Right cardiac atrium (tissue), 5 donors: ENCODE measurements around the gene TCF7. TPM values are rescaled to one million over a fixed set of nuclear protein-coding genes. Genes with fewer than 3 reads are reported as not detected.

Source experiments
- polyA plus RNA-seq: library from polyadenylated mRNA; stranded (reverse); fragments of 200-250 nt; gene quantifications from one replicate; pipeline ENCODE4 v1.2.3, GENCODE V29; 2013
- total RNA-seq, 4 donors: library from RNA; stranded (reverse); fragmentation: NEBNext Ultra II Directional; extraction: Animal tissue kit (Norgen Biotek cat#: 25700); gene quantifications; one replicate each; pipeline ENCODE4 v1.2.1, GENCODE V29; 2021
- donor health status: healthy with polysubstance abuse.
- donor health status: DM: no; HTN: yes; CAD: no.
- donor health status: DM: no; HTN: no; CAD: no.
- donor health status: DM: no; HTN: yes; CAD: no; lungs with severe emphysema.
- donor health status: DM: yes; HTN: yes; CAD: no.

TCF7 gene
- total and polyA plus RNA-seq, 5 donors = 1.3 to 4.4 (median 3.7) TPM

Other genes with a start within 250 kb of the TCF7 start
- 10 to 100 TPM; 25.8 to 32.0 (median 28.7) TPM for gene C5orf15, start 146.1 kb upstream of the TCF7 start, total RNA-seq
- 29.6 TPM for gene C5orf15, start 146.1 kb upstream of the TCF7 start, polyA plus RNA-seq
- 100 to 1,000 TPM; 325 to 357 (median 335) TPM for gene VDAC1, start 109.7 kb upstream of the TCF7 start, total RNA-seq
- gene VDAC1, start 109.7 kb upstream of the TCF7 start, polyA plus RNA-seq = 393 TPM
- gene SKP1, start 62.3 kb downstream of the TCF7 start, total RNA-seq = 100 to 1,000 TPM; 459 to 523 (median 498) TPM
- 698 TPM for gene SKP1, start 62.3 kb downstream of the TCF7 start, polyA plus RNA-seq
- 100 to 1,000 TPM; 132 to 178 (median 141) TPM for gene PPP2CA, start 111.4 kb downstream of the TCF7 start, total RNA-seq
- gene PPP2CA, start 111.4 kb downstream of the TCF7 start, polyA plus RNA-seq = 57.9 TPM